H1 (cell line): ENCODE results near the gene PPP1R12B. TPM values are rescaled to one million over a fixed set of nuclear protein-coding genes. Genes with fewer than 3 reads are reported as not detected.

Experiments
- CTCF ChIA-PET: fragments of 300-600 bp; sonication (Branson Sonifier 250); formaldehyde crosslinking; loops from one replicate; lab custom pipeline; 2021; ENCODE audit not compliant: partially characterized antibody; lab: Charles Lee
- POLR2A ChIA-PET: fragments of 300-600 bp; sonication (Branson Sonifier 250); formaldehyde crosslinking; loops from one replicate; lab custom pipeline; 2021; ENCODE audit warnings: inconsistent platforms; ENCODE audit not compliant: partially characterized antibody; lab: Charles Lee
- DNase-seq, 2 experiments: peaks; one replicate each; pipeline versions ENCODE4 v3.0.0 to v3.0.0-alpha.2; 2010 to 2022; ENCODE audit warnings: low spot score in 2 of 2, low read depth in 1 of 2, mixed read lengths in 1 of 2
- FAIRE-seq: peaks from 2 replicates; lab custom pipeline; 2011; peaks lifted over from hg19 to GRCh38; lab: Jason Lieb, UNC
- H2AFZ ChIP-seq: 2 replicates; pipeline ENCODE4 v1.8.1; 2012; ENCODE audit warnings: low read length, inconsistent platforms
- H2AK5ac ChIP-seq: 2 replicates; pipeline ENCODE4 v1.6.1; 2013; ENCODE audit warnings: low read depth, low read length
- H2BK120ac ChIP-seq: replicated peaks from 2 replicates; pipeline ENCODE3; 2013; ENCODE audit warnings: low read depth, low read length, inconsistent platforms
- H2BK12ac ChIP-seq: 2 replicates; pipeline ENCODE4 v1.6.1; 2013; ENCODE audit warnings: low read depth, low read length
- H2BK15ac ChIP-seq: 2 replicates; pipeline ENCODE4 v1.6.1; 2013; ENCODE audit warnings: low read length
- H2BK20ac ChIP-seq: 2 replicates; pipeline ENCODE4 v1.6.1; 2013; ENCODE audit warnings: low read length
- H2BK5ac ChIP-seq: 2 replicates; pipeline ENCODE4 v1.6.1; 2013; ENCODE audit warnings: low read depth, low read length
- H3K14ac ChIP-seq: 2 replicates; pipeline ENCODE4 v1.6.1; 2013; ENCODE audit warnings: inconsistent platforms; ENCODE audit not compliant: insufficient read length
- H3K18ac ChIP-seq: 2 replicates; pipeline ENCODE4 v1.6.1; 2013; ENCODE audit warnings: low read length; ENCODE audit errors: extremely low read depth
- H3K23ac ChIP-seq: 2 replicates; pipeline ENCODE4 v1.6.1; 2013; ENCODE audit warnings: inconsistent platforms; ENCODE audit not compliant: insufficient read length
- H3K23me2 ChIP-seq: 2 replicates; pipeline ENCODE4 v1.6.1; 2013; ENCODE audit warnings: low read depth, low read length
- H3K27ac ChIP-seq: 2 replicates; pipeline ENCODE4 v1.6.1; 2011; ENCODE audit warnings: low read depth, low read length, inconsistent platforms
- H3K27me3 ChIP-seq, 4 experiments: replicated peaks in 1 of 4; 1 replicate in 1 of 4; 2 replicates in 3 of 4; pipeline versions ENCODE4 v1.6.1 to v1.8.1; 2011 to 2013; ENCODE audit warnings: low read length in 3 of 4, mild to moderate bottlenecking in 3 of 4, inconsistent platforms in 2 of 4, mixed read lengths in 2 of 4, moderate library complexity in 1 of 4; ENCODE audit not compliant: control insufficient read depth in 3 of 4, insufficient read depth in 3 of 4; ENCODE audit errors: extremely low read depth in 1 of 4
- H3K36me3 ChIP-seq, 4 experiments: 2 replicates each; pipeline versions ENCODE4 v1.6.1 to v1.8.1; 2011 to 2013; ENCODE audit warnings: mild to moderate bottlenecking in 4 of 4, low read length in 3 of 4, moderate library complexity in 2 of 4, control low read depth in 1 of 4, inconsistent platforms in 1 of 4; ENCODE audit not compliant: insufficient read depth in 4 of 4, control insufficient read depth in 2 of 4
- H3K4ac ChIP-seq: replicated peaks from 2 replicates; pipeline ENCODE3; 2013; ENCODE audit warnings: low read length, low read depth, mixed read lengths, inconsistent platforms; ENCODE audit not compliant: insufficient read length
- H3K4me1 ChIP-seq, 4 experiments: replicated peaks in 1 of 4; 1 replicate in 1 of 4; 2 replicates in 3 of 4; pipeline versions ENCODE4 v1.6.1 to v1.8.1; 2011 to 2013; ENCODE audit warnings: low read length in 3 of 4, inconsistent platforms in 2 of 4, mixed read lengths in 1 of 4; ENCODE audit not compliant: insufficient read depth in 4 of 4, control insufficient read depth in 3 of 4
- H3K4me2 ChIP-seq, 2 experiments: 2 replicates each; pipeline versions ENCODE4 v1.6.1 to v1.8.1; 2011 to 2013; ENCODE audit warnings: low read depth in 2 of 2, low read length in 2 of 2, control low read depth in 1 of 2, inconsistent platforms in 1 of 2, mild to moderate bottlenecking in 1 of 2; ENCODE audit not compliant: insufficient read depth in 1 of 2
- H3K4me3 ChIP-seq, 4 experiments: fragments of 200-600, 300-600 bp in 1 of 4; sonication (generic), shearing (Covaris generic), sonication (Bioruptor Twin) in 1 of 4; 2 replicates each; pipeline versions ENCODE4 v1.5.1 to v1.8.1; 2011 to 2016; ENCODE audit warnings: low read length in 4 of 4, low read depth in 3 of 4, control low read depth in 2 of 4, inconsistent platforms in 2 of 4, mild to moderate bottlenecking in 2 of 4, mixed read lengths in 1 of 4, moderate library complexity in 1 of 4; ENCODE audit not compliant: insufficient read depth in 2 of 4; ENCODE audit errors: extremely low read depth in 1 of 4
- H3K56ac ChIP-seq: replicated peaks from 2 replicates; pipeline ENCODE3; 2013; ENCODE audit warnings: low read depth, mild to moderate bottlenecking, mixed read lengths, low read length, inconsistent platforms; ENCODE audit not compliant: insufficient read length
- H3K79me1 ChIP-seq: 2 replicates; pipeline ENCODE4 v1.6.1; 2013; ENCODE audit warnings: low read depth, low read length, control low read depth
- H3K79me2 ChIP-seq, 2 experiments: 2 replicates each; pipeline versions ENCODE4 v1.6.1 to v1.8.1; 2012 to 2013; ENCODE audit warnings: low read length in 2 of 2, mild to moderate bottlenecking in 2 of 2, inconsistent platforms in 1 of 2; ENCODE audit not compliant: insufficient read depth in 2 of 2, control insufficient read depth in 1 of 2
- H3K9ac ChIP-seq, 4 experiments: replicated peaks in 1 of 4; 1 replicate in 1 of 4; 2 replicates in 3 of 4; pipeline versions ENCODE4 v1.6.1 to v1.8.1; 2011 to 2013; ENCODE audit warnings: low read depth in 3 of 4, low read length in 3 of 4, control low read depth in 2 of 4, mild to moderate bottlenecking in 2 of 4, moderate library complexity in 2 of 4, inconsistent platforms in 1 of 4; ENCODE audit errors: extremely low read depth in 1 of 4
- H3K9me3 ChIP-seq, 2 experiments: 2 replicates each; pipeline versions ENCODE4 v1.6.1 to v1.8.1; 2012 to 2013; ENCODE audit warnings: mild to moderate bottlenecking in 2 of 2, moderate library complexity in 2 of 2, control low read depth in 1 of 2, inconsistent platforms in 1 of 2, low read depth in 1 of 2, low read length in 1 of 2, mixed read lengths in 1 of 2; ENCODE audit not compliant: insufficient read depth in 2 of 2
- H4K20me1 ChIP-seq, 2 experiments: replicated peaks in 1 of 2; 2 replicates each; pipeline versions ENCODE3 to v1.8.1; 2011 to 2013; ENCODE audit warnings: inconsistent platforms in 2 of 2, low read length in 2 of 2, mild to moderate bottlenecking in 1 of 2; ENCODE audit not compliant: insufficient read depth in 2 of 2, control insufficient read depth in 1 of 2
- H4K5ac ChIP-seq: 2 replicates; pipeline ENCODE4 v1.6.1; 2013; ENCODE audit warnings: low read length, low read depth, mixed read lengths, inconsistent platforms; ENCODE audit not compliant: insufficient read length
- H4K8ac ChIP-seq: 2 replicates; pipeline ENCODE4 v1.8.0; 2013; ENCODE audit warnings: mild to moderate bottlenecking, moderate library complexity, low read length, inconsistent platforms; ENCODE audit not compliant: insufficient read depth; ENCODE audit errors: extremely low read depth
- H4K91ac ChIP-seq: replicated peaks from 2 replicates; pipeline ENCODE3; 2013; ENCODE audit warnings: low read length, mixed read lengths, inconsistent platforms; ENCODE audit not compliant: insufficient read length
- ATF3 ChIP-seq: IDR thresholded peaks from 2 replicates; pipeline ENCODE4 v1.6.1; 2011; ENCODE audit warnings: low read depth, mild to moderate bottlenecking, low read length; ENCODE audit not compliant: insufficient read depth
- KDM5A ChIP-seq: fragments of 200-600 bp; IDR thresholded peaks from 2 replicates; pipeline ENCODE4 v1.7.1; 2012; ENCODE audit warnings: mild to moderate bottlenecking, low read length, inconsistent platforms, mixed read lengths
- POLR2A ChIP-seq, 2 experiments: IDR thresholded peaks; 1 replicate in 1 of 2; 2 replicates in 1 of 2; pipeline ENCODE4 v1.6.1; 2011; ENCODE audit warnings: low read depth in 2 of 2, low read length in 2 of 2, mild to moderate bottlenecking in 2 of 2; ENCODE audit errors: control extremely low read depth in 1 of 2
- POU5F1 ChIP-seq: IDR thresholded peaks from 2 replicates; pipeline ENCODE4 v1.6.1; 2011; ENCODE audit warnings: low read depth, mild to moderate bottlenecking, low read length, moderate library complexity
- RAD21 ChIP-seq, 2 experiments: IDR thresholded peaks in 1 of 2; conservative IDR thresholded peaks in 1 of 2; 2 replicates each; pipeline ENCODE4 v1.6.1; 2011; ENCODE audit warnings: low read depth in 2 of 2, low read length in 2 of 2, improper control_type of control experiment in 1 of 2, inconsistent platforms in 1 of 2, mild to moderate bottlenecking in 1 of 2, moderate library complexity in 1 of 2
- RBBP5 ChIP-seq: IDR thresholded peaks from 2 replicates; pipeline ENCODE4 v1.7.1; 2012; ENCODE audit warnings: low read depth, mild to moderate bottlenecking, inconsistent platforms, low read length, moderate library complexity, borderline replicate concordance
- RFX5 ChIP-seq: IDR thresholded peaks from 2 replicates; pipeline ENCODE4 v1.6.1; 2011; ENCODE audit warnings: low read depth, low read length, improper control_type of control experiment, borderline replicate concordance
- SAP30 ChIP-seq: fragments of 300-600 bp; sonication (generic); IDR thresholded peaks from 2 replicates; pipeline ENCODE4 v1.7.1; 2012; ENCODE audit warnings: low read length, moderate library complexity, mild to moderate bottlenecking, inconsistent platforms; ENCODE audit not compliant: insufficient read depth, insufficient replicate concordance
- SIX5 ChIP-seq: IDR thresholded peaks from 2 replicates; pipeline ENCODE4 v1.6.1; 2011; ENCODE audit warnings: mild to moderate bottlenecking, low read depth, low read length
- SP4 ChIP-seq: IDR thresholded peaks from 2 replicates; pipeline ENCODE4 v1.6.1; 2012; ENCODE audit warnings: low read length, inconsistent platforms
- TAF1 ChIP-seq: IDR thresholded peaks from 2 replicates; pipeline ENCODE4 v1.6.1; 2011; ENCODE audit warnings: mild to moderate bottlenecking, low read depth, low read length
- TEAD4 ChIP-seq: IDR thresholded peaks from 2 replicates; pipeline ENCODE4 v1.6.1; 2012; ENCODE audit warnings: low read depth, low read length, inconsistent platforms, mixed read lengths
- WGBS, 2 experiments: shearing (Covaris generic) in 1 of 2; methylation state at CpG; one replicate each; pipeline versions ENCODE4 v1.1.6 to v1.1.7; 2013 to 2015; ENCODE audit warnings: low lambda C conversion rate in 2 of 2, mixed read lengths in 2 of 2, inconsistent platforms in 1 of 2, low coverage in 1 of 2, missing lambda C conversion rate in 1 of 2; ENCODE audit not compliant: insufficient replicate concordance in 2 of 2, insufficient coverage in 1 of 2, insufficient read length in 1 of 2; ENCODE audit errors: extremely low coverage in 1 of 2, missing lambda C conversion rate in 1 of 2; 5-methylcytosine and 5-hydroxymethylcytosine counted together
- polyA plus RNA-seq, 7 experiments: library from polyadenylated mRNA; depleted of rRNA in 3 of 7; stranded (reverse) in 5 of 7; unstranded in 2 of 7; fragments of >200 nt in 5 of 7; fragments of 200-250 nt in 2 of 7; gene quantifications; 1 replicate in 5 of 7; 2 replicates in 1 of 7; 4 replicates in 1 of 7; pipeline versions ENCODE4 v1.2.1 to v1.2.3, GENCODE V29; 2011 to 2013; ENCODE audit warnings: missing spikeins in 2 of 7, mixed read lengths in 2 of 7
- total RNA-seq: library from RNA; stranded (reverse); fragmentation: NEBNext Ultra II Directional; extraction: Animal tissue kit (Norgen Biotek cat#: 25700); gene quantifications from 2 replicates; pipeline ENCODE4 v1.2.1, GENCODE V29; 2021

The PPP1R12B gene
- total and polyA plus RNA-seq, 2 of the 8 experiments (the other 6 are each of a cell fraction or from before 2014, with no cell fraction given): 7.9 to 18.7 TPM

- Histone ChIP-seq H3K4me2 (peak overlapping the region; percentile 36 to 60), H4K20me1 (no peaks in the 10 kb centered on the region)
- POLR2A ChIA-PET: interaction anchor here (1.0 to 1.4 kb wide), 5 partner anchors 10 to 63 kb away, joined by 3 to 4 read pairs (median 4); no protein-coding TSS in a partner anchor
- TF ChIP-seq TEAD4: peak; percentile 77; the same call in 1 of the 2 replicates
- TF ChIP-seq SP4: no peak
- TF ChIP-seq SIX5: no peak
- TF ChIP-seq RAD21 (IDR thresholded peaks at IDR 0.05 in 1 of 2, conservative IDR thresholded peaks at IDR 0.05 in 1 of 2; ENCODE audit: low read depth in 2 of 2, low read length in 2 of 2): no peak
- TF ChIP-seq SAP30: no peak
- TF ChIP-seq RBBP5: 0 out of 2 replicates have a peak, but pooled peaks have one; percentile 41
- no peak for TF ChIP-seq KDM5A
- TF ChIP-seq POLR2A (IDR thresholded peaks at IDR 0.05; ENCODE audit: control extremely low read depth in 1 of 2, low read depth in 2 of 2, low read length in 2 of 2): peak in 1 of 2 experiments; percentile 35; a peak in 1 of 3 replicates
- TF ChIP-seq TAF1: no peak
- no peak for TF ChIP-seq RFX5
- no peak for TF ChIP-seq ATF3
- peak; percentile 100 for TF ChIP-seq POU5F1
Measured at GRCh38 chr1:202567738-202568137, 219.2 kb downstream of the PPP1R12B start.

More at GRCh38 chr1:202567738-202568137, 219.2 kb downstream of the PPP1R12B start:
- no peaks in the 10 kb centered on the region for H3K23me2 ChIP-seq
- H2BK20ac ChIP-seq: no peak overlapping the region
- CTCF ChIA-PET: interaction anchor here (0.7 to 10.1 kb wide), 5 partner anchors 11 to 568 kb away, joined by 3 to 78 read pairs (median 8); no protein-coding TSS in a partner anchor
- no peaks in the 10 kb centered on the region for H3K36me3 ChIP-seq
- H3K4me3 ChIP-seq: peak overlapping the region in 1 of 4 experiments; percentile 27; a peak in 1 of 8 replicates
- H2BK15ac ChIP-seq: no peak overlapping the region
- no peaks in the 10 kb centered on the region for H3K9me3 ChIP-seq
- peak in 1 of 2 experiments; percentile 56 for DNase-seq
- H3K9ac ChIP-seq: peak overlapping the region in 1 of 4 experiments; percentile 14; a peak in 2 of 7 replicates
- no peak overlapping the region for H4K91ac ChIP-seq
- no peak for FAIRE-seq
- no peak overlapping the region for H2BK120ac ChIP-seq
- H3K23ac ChIP-seq: no peak overlapping the region
- H4K5ac ChIP-seq: no peak overlapping the region
- peaks cover 4 to 25% (median 15%) of the 10 kb centered on the region in 4 experiments; a peak in 6 of 7 replicates for H3K4me1 ChIP-seq
- peak overlapping the region; percentile 41; the same call in 1 of the 2 replicates for H3K27ac ChIP-seq
- H3K79me1 ChIP-seq: no peaks in the 10 kb centered on the region
- peak overlapping the region; percentile 41; the same call in 1 of the 2 replicates for H2BK12ac ChIP-seq
- no peak overlapping the region for H3K56ac ChIP-seq
- H3K4ac ChIP-seq: no peak overlapping the region
- no peak overlapping the region for H3K18ac ChIP-seq
- no peaks in the 10 kb centered on the region for H3K79me2 ChIP-seq
- H2BK5ac ChIP-seq: peak overlapping the region; percentile 42; the same call in 1 of the 2 replicates
- H3K14ac ChIP-seq: no peak overlapping the region
- no peak overlapping the region for H2AK5ac ChIP-seq
- no peaks in the 10 kb centered on the region for H3K27me3 ChIP-seq
- H4K8ac ChIP-seq: no peak overlapping the region
- no peak overlapping the region for H2AFZ ChIP-seq
- 62% methylated on average over 4 of the region's 4 CpGs; no CpG with 5 or more reads in 1 of the 2 experiments for WGBS, 2 experiments
